Activated CD8-positive, alpha-beta T cell treated with anti-CD3 and anti-CD28 coated beads, Interleukin-2, amount 10 ng/mL, durations not matched to agents 7 days and 5 days (primary cell): ENCODE data around the gene NRG4. TPM values are rescaled to one million over a fixed set of nuclear protein-coding genes. Genes with fewer than 3 reads are reported as not detected.
"Not testable (repeated sequence)": the region's sequence is repeated elsewhere in the genome, so short reads cannot be mapped to it uniquely, and the experiment has no call there.

ENCODE experiments used
- ATAC-seq: fragments of 150-1000 bp; cut with Tn5 transposase; one replicate; pipeline ENCODE4 v1.10.0; 2021; ENCODE audit warnings: moderate library complexity
- CTCF ChIA-PET: fragments of 350-600 bp; sonication (Branson Sonifier 250); formaldehyde crosslinking; loops from one replicate; lab custom pipeline; 2021; ENCODE audit warnings: antibody characterized with exemption; lab: Charles Lee
- POLR2A ChIA-PET: fragments of 350-600 bp; sonication (Branson Sonifier 250); formaldehyde crosslinking; loops from one replicate; lab custom pipeline; 2021; ENCODE audit warnings: antibody characterized with exemption; lab: Charles Lee
- DNase-seq: peaks from one replicate; pipeline ENCODE4 v3.0.0-alpha.2; 2020
- H3K27ac Mint-ChIP-seq: one replicate; pipeline ENCODE4 v1.8.0; 2021; ENCODE audit warnings: mild to moderate bottlenecking, mixed read lengths
- H3K27me3 Mint-ChIP-seq: one replicate; pipeline ENCODE4 v1.8.0; 2021; ENCODE audit warnings: low read depth, mixed read lengths
- H3K36me3 Mint-ChIP-seq: one replicate; pipeline ENCODE4 v1.8.0; 2021; ENCODE audit warnings: low read depth, mixed read lengths
- H3K4me1 Mint-ChIP-seq: one replicate; pipeline ENCODE4 v1.8.0; 2021; ENCODE audit warnings: low read depth, mixed read lengths
- H3K4me3 Mint-ChIP-seq: one replicate; pipeline ENCODE4 v1.8.0; 2021; ENCODE audit warnings: mild to moderate bottlenecking, mixed read lengths
- H3K9me3 Mint-ChIP-seq: one replicate; pipeline ENCODE4 v1.8.0; 2022; ENCODE audit warnings: mixed read lengths; ENCODE audit not compliant: insufficient read depth
- total RNA-seq, 2 experiments: library from RNA; stranded (reverse); gene quantifications; one replicate each; pipeline ENCODE4 v1.2.3, GENCODE V29; 2021

Gene NRG4
- total RNA-seq, 2 experiments from 2014 or later = not detected

DNA sequence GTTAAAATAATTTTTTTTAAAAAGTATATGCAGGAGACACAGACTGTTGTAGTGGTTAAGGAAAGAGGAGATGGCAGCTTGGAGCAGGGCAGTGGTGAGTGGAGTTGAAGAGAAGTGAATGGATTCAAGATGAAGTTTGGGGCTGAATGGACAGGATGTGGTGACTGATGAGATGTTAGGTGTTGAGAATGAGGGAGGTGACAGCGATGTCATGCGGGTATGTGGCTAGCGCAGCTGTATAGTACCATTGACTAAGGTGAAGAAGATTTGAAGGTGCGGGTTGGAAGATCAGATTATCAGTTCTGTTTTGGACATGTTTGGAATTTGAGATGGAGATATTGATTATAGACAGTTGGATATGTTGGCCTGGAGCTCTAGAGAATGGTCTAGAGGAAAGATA is 88.5 kb downstream of the NRG4 start:
- DNase-seq = peak; percentile 48
- Mint-ChIP-seq H3K27ac (peak overlapping the region; percentile 1), H3K9me3 (no peaks in the 10 kb centered on the region), H3K4me3 (no peak overlapping the region), H3K36me3 (peaks cover 52% of the 10 kb centered on the region), H3K27me3 (no peaks in the 10 kb centered on the region), H3K4me1 (peaks cover 64% of the 10 kb centered on the region)
- POLR2A ChIA-PET = interaction anchor here (1.1 kb wide), 1 partner anchor 20 kb away, joined by 6 read pairs; the partner anchor contains the start of gene FBXO22
- peak; percentile 40 for ATAC-seq
- CTCF ChIA-PET = interaction anchor here (0.7 to 1.3 kb wide), 4 partner anchors 8 to 108 kb away, joined by 3 read pairs; no protein-coding TSS in a partner anchor

DNA sequence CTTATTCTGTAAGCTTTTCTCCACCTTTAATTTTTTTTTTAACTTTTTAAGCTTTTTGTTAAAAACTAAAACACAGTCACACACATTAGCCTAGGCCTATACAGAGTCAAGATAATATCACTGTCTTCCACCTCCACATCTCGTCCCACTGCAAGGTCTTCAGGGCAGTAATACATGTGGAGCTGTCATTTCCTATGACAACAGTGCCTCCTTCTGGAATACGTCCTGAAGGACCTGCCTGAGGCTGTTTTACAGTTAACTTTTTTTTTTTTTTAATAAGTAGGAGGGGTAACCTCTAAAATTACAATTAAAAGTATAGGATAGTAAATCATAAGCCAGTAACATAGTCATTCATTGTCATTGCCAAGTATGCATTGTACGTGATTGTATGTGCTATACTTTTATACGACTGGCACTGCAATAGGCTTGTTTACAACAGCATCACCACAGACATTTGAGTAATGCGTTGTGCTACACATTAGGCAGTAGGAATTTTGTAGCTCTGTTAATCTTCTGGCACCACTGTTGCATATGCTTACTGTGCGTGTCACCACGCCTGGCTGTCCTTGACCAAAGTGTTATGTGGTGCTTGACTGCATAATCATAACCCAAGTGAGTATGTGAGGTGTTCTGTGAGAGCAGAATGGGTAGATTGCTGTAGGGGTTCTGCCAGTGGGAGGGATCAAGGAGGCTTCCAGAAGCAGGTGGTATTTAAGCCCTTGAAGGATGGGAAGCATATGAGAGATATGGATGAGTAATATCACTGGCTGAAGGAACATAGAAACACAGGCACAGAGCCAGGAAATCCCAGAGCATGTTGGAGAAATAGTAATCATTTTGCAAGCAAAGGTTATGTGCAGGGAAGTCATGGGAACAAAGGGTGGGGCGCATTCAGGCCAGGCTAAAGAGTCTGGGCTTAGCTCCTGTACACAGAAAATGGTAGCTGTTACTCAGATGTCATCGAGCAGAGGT is 90.2 kb downstream of the NRG4 start:
- POLR2A ChIA-PET = no interaction called here
- H3K27ac Mint-ChIP-seq = no peak overlapping the region
- no peaks in the 10 kb centered on the region for H3K9me3 Mint-ChIP-seq
- peak; percentile 36 for DNase-seq
- peaks cover 53% of the 10 kb centered on the region for H3K4me1 Mint-ChIP-seq
- CTCF ChIA-PET = interaction anchor here (0.6 to 3.0 kb wide), 11 partner anchors 11 to 379 kb away, joined by 3 to 18 read pairs (median 3); no protein-coding TSS in a partner anchor
- peak; percentile 27 for ATAC-seq
- H3K4me3 Mint-ChIP-seq = no peak overlapping the region
- H3K36me3 Mint-ChIP-seq = peaks cover 64% of the 10 kb centered on the region
- H3K27me3 Mint-ChIP-seq = no peaks in the 10 kb centered on the region

DNA sequence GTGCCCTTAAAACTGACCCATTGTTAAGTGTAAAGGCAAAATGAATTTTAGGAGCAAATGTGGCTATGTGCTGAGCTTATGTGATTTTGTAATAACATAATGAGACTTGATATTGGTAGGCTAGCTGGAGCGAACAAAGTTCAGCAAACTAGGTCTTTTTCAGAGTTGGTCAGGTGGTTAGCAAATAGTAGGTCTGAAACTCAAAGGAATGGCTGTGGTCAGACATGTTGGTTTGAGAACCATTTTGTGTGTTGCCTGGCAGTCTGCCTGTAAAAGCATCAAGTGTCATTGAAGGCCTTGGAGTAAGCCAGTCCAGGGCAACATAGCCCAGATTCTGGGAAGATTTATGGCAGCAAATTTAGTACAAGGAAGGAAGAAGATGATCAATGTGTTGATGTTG is 92.1 kb downstream of the NRG4 start:
- H3K27me3 Mint-ChIP-seq = no peaks in the 10 kb centered on the region
- ChIA-PET POLR2A (interaction anchor here (1.5 kb wide), 1 partner anchor 16 kb away, joined by 3 read pairs; no protein-coding TSS in a partner anchor), CTCF (interaction anchor here (1.1 to 3.0 kb wide), 5 partner anchors 9 to 219 kb away, joined by 3 to 8 read pairs (median 4); partner anchors contain the start of gene UBE2Q2)
- DNase-seq (no peak), ATAC-seq (no peak)
- no peaks in the 10 kb centered on the region for H3K9me3 Mint-ChIP-seq
- H3K4me3 Mint-ChIP-seq = no peak overlapping the region
- H3K36me3 Mint-ChIP-seq = peaks cover 54% of the 10 kb centered on the region
- H3K27ac Mint-ChIP-seq = no peak overlapping the region
- peaks cover 40% of the 10 kb centered on the region for H3K4me1 Mint-ChIP-seq

DNA sequence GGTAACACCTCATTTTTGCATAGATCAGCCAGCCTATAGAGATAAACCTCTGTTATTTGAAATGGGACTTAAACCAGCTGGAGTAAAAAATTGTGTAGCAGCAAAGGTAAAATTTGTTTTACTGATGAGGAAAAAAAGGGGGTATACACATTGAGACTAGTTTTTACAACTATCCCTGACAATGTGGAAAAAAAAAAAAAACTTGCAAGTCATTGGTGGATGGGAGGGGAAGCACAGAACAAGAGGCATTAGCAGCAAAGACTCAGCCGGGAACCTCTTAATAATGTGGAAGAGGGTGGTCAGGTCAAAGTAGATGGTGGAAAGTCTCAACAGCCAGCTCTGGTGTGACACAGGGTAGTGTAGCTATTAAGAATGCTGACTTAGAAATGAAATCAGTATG is 94.1 kb downstream of the NRG4 start:
- Mint-ChIP-seq H3K27ac (no peak overlapping the region), H3K9me3 (no peaks in the 10 kb centered on the region), H3K36me3 (peaks cover 56% of the 10 kb centered on the region), H3K27me3 (no peaks in the 10 kb centered on the region), H3K4me1 (peaks cover 25% of the 10 kb centered on the region), H3K4me3 (no peak overlapping the region)
- no peak for ATAC-seq
- POLR2A ChIA-PET = interaction anchor here (0.6 kb wide), 1 partner anchor 543 kb away, joined by 9 read pairs; no protein-coding TSS in a partner anchor
- no peak for DNase-seq
- CTCF ChIA-PET = interaction anchor here (1.2 kb wide), 1 partner anchor 116 kb away, joined by 3 read pairs; no protein-coding TSS in a partner anchor

DNA sequence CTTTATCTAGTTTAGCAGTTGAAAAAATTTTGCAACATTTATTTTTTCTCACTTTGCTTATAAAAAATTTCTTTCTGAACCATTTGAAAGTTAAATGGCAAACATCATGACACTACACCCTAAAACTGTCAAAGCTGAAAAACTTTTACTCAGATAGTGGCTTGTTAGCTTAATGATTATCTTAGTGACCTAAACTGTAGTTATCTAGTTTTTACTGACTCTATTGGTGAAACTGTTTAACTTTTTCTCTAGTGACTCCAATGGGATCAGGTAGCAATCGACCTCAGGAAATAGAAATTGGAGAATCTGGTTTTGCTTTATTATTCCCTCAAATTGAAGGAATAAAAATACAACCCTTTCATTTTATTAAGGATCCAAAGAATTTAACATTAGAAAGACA is 95.2 kb downstream of the NRG4 start:
- DNase-seq (no peak), ATAC-seq (no peak)
- no peaks in the 10 kb centered on the region for H3K9me3 Mint-ChIP-seq
- H3K27ac Mint-ChIP-seq = no peak overlapping the region
- H3K4me1 Mint-ChIP-seq = peaks cover 14% of the 10 kb centered on the region
- no peaks in the 10 kb centered on the region for H3K27me3 Mint-ChIP-seq
- H3K4me3 Mint-ChIP-seq = no peak overlapping the region
- POLR2A ChIA-PET = no interaction called here
- peaks cover 58% of the 10 kb centered on the region for H3K36me3 Mint-ChIP-seq
- CTCF ChIA-PET = no interaction called here

DNA sequence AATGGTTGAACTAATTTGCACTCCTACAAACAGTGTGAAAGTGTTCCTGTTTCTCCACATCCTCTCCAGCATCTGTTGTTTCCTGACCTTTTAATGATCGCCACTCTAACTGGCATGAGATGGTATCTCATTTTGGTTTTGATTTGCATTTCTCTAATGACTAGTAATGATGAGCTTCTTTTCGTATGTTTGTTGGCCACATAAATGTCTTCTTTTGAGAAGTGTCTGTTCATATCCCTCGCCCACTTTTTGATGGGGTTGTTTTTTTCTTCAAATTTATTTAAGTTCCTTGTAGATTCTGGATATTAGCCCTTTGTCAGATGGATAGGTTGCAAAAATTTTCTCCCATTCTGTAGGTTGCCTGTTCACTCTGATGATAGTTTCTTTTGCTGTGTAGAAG is 101.9 kb downstream of the NRG4 start:
- Mint-ChIP-seq H3K4me1 (peaks cover 32% of the 10 kb centered on the region), H3K36me3 (peaks cover 73% of the 10 kb centered on the region)
- POLR2A ChIA-PET, H3K27ac Mint-ChIP-seq, H3K27me3 Mint-ChIP-seq, H3K9me3 Mint-ChIP-seq, H3K4me3 Mint-ChIP-seq, ATAC-seq, DNase-seq: not testable (repeated sequence)
- CTCF ChIA-PET = interaction anchor here (0.9 kb wide), 1 partner anchor 108 kb away, joined by 3 read pairs; no protein-coding TSS in a partner anchor

DNA sequence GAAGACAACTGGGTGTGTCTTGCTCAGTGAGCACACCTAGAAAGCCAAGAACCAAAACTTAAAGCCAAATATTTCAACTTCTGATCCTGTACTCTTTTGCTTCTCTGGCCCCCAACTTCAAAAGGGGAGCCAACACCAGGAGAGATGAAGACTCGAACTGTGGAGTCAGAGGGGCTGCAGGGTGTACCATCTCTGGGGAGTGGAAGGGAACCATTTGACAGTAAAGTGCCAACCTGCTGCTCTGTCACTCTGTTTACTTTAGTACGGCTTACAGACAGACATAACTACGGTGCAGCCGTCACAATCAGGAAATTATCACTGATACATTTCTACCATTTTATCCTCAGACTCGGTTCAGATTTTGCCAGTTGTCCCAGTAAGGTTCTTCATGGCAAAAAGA is 107.0 kb downstream of the NRG4 start:
- Mint-ChIP-seq H3K36me3 (peaks cover 49% of the 10 kb centered on the region), H3K27me3 (no peaks in the 10 kb centered on the region), H3K4me3 (peak overlapping the region; percentile 99), H3K4me1 (peaks cover 56% of the 10 kb centered on the region), H3K27ac (peak overlapping the region; percentile 12), H3K9me3 (no peaks in the 10 kb centered on the region)
- POLR2A ChIA-PET = no interaction called here
- CTCF ChIA-PET = no interaction called here
- DNase-seq (no peak), ATAC-seq (no peak)

DNA sequence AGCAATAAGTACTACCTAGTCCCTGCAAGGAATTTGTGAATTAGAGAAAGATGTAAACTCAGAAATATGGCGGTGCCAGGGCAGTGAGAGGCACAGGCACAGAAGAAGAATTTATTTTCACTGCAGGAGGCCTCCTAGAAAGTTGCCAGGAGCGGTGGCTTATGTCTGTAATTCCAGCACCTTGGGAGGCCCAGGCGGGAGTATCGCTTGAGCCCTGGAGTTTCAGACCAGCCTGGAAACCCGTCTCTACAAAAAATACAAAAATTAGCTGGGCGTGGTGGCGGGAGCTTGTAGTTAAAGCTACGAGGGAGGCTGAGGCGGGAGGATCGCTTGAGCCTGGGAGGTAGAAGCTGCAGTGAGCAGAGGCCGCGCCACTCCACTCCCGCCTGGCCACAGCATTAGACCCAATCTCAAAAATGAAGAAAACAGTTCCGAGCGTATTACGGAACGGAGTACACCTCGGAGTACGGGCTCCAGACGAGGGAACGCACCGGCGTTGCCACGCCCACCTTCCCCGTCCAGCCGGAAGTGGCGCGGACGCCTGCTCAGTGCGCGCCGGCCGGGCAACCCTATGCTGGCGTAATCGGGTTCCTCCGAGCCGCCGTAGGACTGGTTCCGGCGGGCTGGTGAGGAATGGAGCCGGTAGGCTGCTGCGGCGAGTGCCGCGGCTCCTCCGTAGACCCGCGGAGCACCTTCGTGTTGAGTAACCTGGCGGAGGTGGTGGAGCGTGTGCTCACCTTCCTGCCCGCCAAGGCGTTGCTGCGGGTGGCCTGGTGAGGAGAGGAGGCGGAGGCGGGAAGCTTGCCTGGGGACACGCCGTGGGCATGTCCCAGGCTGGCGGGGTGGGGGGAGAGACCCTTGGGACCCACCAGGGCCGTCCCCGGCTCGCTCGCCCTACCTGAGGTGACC is 108.6 kb downstream of the NRG4 start, which contains the start of gene FBXO22:
FBXO22 (plus strand) TSS at position 548 of the 909 bp plus-strand sequence; CDS start at position 634, 86 bp downstream.
- peak; percentile 94 for ATAC-seq
- peak within 1 kb of the TSS; percentile 99 for H3K4me3 Mint-ChIP-seq
- ChIA-PET POLR2A (interaction anchor here (0.5 to 1.4 kb wide), 9 partner anchors 13 to 1187 kb away, joined by 3 to 6 read pairs (median 3); partner anchors contain the start of gene UBE2Q2), CTCF (interaction anchor here (0.8 to 0.9 kb wide), 2 partner anchors 18 to 60 kb away, joined by 3 read pairs; partner anchors contain the start of gene UBE2Q2)
- peak; percentile 93 for DNase-seq
- peaks cover 34% of the 10 kb centered on the region for H3K36me3 Mint-ChIP-seq
- H3K9me3 Mint-ChIP-seq = no peaks in the 10 kb centered on the region
- no peaks in the 10 kb centered on the region for H3K27me3 Mint-ChIP-seq
- H3K27ac Mint-ChIP-seq = peak within 1 kb of the TSS; percentile 98
- H3K4me1 Mint-ChIP-seq = peaks cover 45% of the 10 kb centered on the region

DNA sequence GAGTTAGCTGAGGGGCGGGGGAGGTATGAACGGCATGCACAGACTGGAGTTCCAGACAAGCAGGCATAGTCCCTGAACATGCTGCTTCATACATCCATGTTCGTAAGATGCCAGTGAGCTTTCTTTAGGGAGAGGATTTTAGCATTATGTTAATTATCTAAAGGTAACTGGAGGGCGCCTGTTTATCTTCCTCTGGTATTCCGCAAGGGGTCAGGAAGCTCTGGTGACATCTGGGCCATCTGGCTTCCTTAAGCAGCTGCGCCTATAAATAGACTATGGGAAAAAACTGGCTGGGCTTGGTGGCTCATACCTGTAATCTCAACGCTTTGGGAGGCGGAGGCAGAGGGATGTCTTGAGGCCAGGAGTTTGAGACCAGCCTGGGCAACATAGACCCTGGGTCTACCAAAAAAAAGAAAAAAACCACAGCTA is 110.1 kb downstream of the NRG4 start:
- peaks cover 31% of the 10 kb centered on the region for H3K36me3 Mint-ChIP-seq
- no peaks in the 10 kb centered on the region for H3K27me3 Mint-ChIP-seq
- H3K27ac Mint-ChIP-seq = peak overlapping the region; percentile 72
- H3K4me3 Mint-ChIP-seq = peak overlapping the region; percentile 58
- no peak for DNase-seq
- no peak for ATAC-seq
- H3K9me3 Mint-ChIP-seq = no peaks in the 10 kb centered on the region
- ChIA-PET POLR2A (interaction anchor here (1.4 kb wide), 1 partner anchor 60 kb away, joined by 3 read pairs; no protein-coding TSS in a partner anchor), CTCF (no interaction called here)
- H3K4me1 Mint-ChIP-seq = peaks cover 45% of the 10 kb centered on the region

DNA sequence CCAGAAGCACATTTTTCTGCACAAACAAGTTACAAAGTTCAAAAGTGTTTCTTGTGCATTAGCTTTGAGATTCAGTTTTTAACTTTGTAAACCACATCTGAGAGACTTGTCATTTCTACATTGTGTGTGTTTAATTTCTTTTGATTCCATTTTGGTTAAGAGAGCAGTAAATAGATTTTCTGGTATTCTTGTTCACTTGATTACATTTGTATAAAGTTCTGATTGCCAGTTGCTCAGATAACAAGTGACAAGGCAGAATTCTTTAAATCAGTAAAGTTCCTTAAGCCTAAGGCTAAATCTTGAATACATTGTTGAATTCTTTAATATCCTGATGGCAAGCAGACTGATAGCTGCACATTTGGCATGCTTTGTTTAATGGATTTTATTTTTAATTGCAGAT is 111.6 kb downstream of the NRG4 start:
- POLR2A ChIA-PET = no interaction called here

DNA sequence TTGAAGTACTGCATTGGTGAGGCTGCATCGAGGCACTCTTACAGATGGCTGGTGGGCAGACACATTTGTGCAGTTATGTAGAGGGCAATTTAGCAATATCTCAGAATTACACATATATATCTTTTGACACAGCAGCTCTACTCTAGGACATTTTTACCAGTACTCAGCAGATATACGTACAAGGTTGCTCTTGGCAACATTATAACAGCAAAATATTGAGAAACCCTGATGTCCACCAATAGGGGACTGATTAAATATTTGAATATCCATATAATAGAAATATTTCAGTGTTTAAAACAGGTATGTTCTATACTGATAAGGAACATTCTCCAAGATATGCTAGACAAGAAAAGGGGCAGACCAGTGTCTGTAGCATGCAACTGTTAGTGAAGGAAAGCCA is 116.5 kb downstream of the NRG4 start:
- Mint-ChIP-seq H3K27ac (no peak overlapping the region), H3K27me3 (no peaks in the 10 kb centered on the region), H3K4me3 (no peak overlapping the region), H3K4me1 (peaks cover 13% of the 10 kb centered on the region), H3K36me3 (peaks cover 22% of the 10 kb centered on the region), H3K9me3 (no peaks in the 10 kb centered on the region)
- DNase-seq (no peak), ATAC-seq (no peak)
- CTCF ChIA-PET = no interaction called here
- POLR2A ChIA-PET = no interaction called here

More for the DNA sequence above, 111.6 kb downstream of the NRG4 start:
- peaks cover 36% of the 10 kb centered on the region for H3K4me1 Mint-ChIP-seq
- H3K27me3 Mint-ChIP-seq = no peaks in the 10 kb centered on the region
- H3K9me3 Mint-ChIP-seq = no peaks in the 10 kb centered on the region
- ATAC-seq = no peak
- H3K4me3 Mint-ChIP-seq = no peak overlapping the region
- CTCF ChIA-PET = no interaction called here
- H3K36me3 Mint-ChIP-seq = peaks cover 22% of the 10 kb centered on the region
- H3K27ac Mint-ChIP-seq = no peak overlapping the region
- no peak for DNase-seq
